ENCODE results near the gene RREB1.

The RREB1 gene

GRCh38 chr6:7260291-7261031 is 152.7 kb downstream of the RREB1 start:
- Histone ChIP-seq H3K9me3 (ENCODE audit: insufficient read depth, low read length, severe bottlenecking) (no peaks in the 10 kb centered on the region), H2AFZ (ENCODE audit: low read depth, low read length) (peak overlapping the region; percentile 47; the same call in 1 of the 2 replicates), H3K36me3 (ENCODE audit: insufficient read depth, low read length) (no peaks in the 10 kb centered on the region), H3K79me2 (ENCODE audit: insufficient read depth, low read length) (no peaks in the 10 kb centered on the region), H3K9ac (ENCODE audit: low read depth, low read length) (peak overlapping the region; percentile 21; the same call in 1 of the 2 replicates), H3K4me3 (ENCODE audit: low read depth in 1 of 2, low read length in 2 of 2) (peak overlapping the region in 1 of 2 experiments; percentile 46; a peak in 1 of 4 replicates), H3K4me1 (ENCODE audit: insufficient read depth, low read length) (peaks cover 10% of the 10 kb centered on the region; the same call in 1 of the 2 replicates), H4K20me1 (ENCODE audit: insufficient read depth, low read length) (no peaks in the 10 kb centered on the region), H3K27me3 (ENCODE audit: insufficient read depth, low read length, poor library complexity) (no peaks in the 10 kb centered on the region), H3K4me2 (ENCODE audit: insufficient read depth, low read length) (peak overlapping the region; percentile 51), H3K27ac (ENCODE audit: low read length) (no peak overlapping the region)
- ATAC-seq (ENCODE audit: insufficient read depth, low read depth) (no peak), DNase-seq (no peak)
- no peak for TF ChIP-seq EZH2 (IDR thresholded peaks at IDR 0.05; ENCODE audit: borderline replicate concordance, low read depth, low read length, severe bottlenecking)
- TF ChIP-seq CTCF (IDR thresholded peaks at IDR 0.05; ENCODE audit: borderline replicate concordance, extremely low read depth, low read length, poor library complexity, severe bottlenecking), result no peak

DNA sequence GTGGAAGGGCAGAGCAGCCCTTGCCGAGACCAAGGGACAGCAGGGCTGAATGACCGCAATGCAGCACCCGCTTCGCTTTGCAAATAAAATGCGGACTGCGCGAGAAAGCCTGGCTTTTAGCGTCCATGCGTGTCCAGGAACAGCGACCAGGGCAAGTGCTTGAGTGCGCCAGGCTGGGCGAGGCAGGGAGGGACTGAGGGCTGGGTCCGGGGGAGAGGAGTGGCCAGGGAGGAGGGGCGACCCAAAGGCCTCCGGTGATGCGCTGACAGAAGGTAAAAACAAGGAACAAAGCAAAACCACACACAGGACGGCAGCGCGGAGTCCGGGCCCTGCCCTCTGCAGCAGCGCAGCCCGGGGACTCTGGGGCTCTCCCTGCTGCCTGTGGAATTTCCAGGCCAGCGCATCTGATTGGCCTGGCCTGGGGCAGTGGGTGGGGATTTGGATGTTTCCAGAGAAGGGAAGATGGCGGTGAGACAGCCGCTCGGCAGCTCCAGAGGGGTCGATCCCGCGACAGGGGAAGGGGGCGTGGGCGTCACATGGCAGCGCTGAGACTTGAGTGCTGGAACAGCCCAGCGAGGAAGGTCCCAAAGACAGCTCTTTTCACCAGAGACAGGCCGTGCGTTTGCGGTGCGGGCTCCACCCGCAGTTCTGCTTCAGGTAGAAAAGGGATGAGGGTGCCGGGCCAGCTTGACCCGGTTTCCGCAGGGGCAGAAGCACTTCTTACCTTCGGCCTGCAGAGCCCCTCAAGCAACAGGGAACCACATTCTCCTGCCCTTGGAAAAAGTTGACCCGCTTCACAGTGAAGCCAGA is 153.5 kb downstream of the RREB1 start:
- H3K27ac ChIP-seq (ENCODE audit: low read length), result no peak overlapping the region
- H3K36me3 ChIP-seq (ENCODE audit: insufficient read depth, low read length), result no peaks in the 10 kb centered on the region
- peak overlapping the region; percentile 51 for H3K4me2 ChIP-seq (ENCODE audit: insufficient read depth, low read length)
- H3K79me2 ChIP-seq (ENCODE audit: insufficient read depth, low read length), result no peaks in the 10 kb centered on the region
- H3K9ac ChIP-seq (ENCODE audit: low read depth, low read length), result peak overlapping the region; percentile 21
- peak overlapping the region in 1 of 2 experiments; percentile 46; a peak in 2 of 4 replicates for H3K4me3 ChIP-seq (ENCODE audit: low read depth in 1 of 2, low read length in 2 of 2)
- H4K20me1 ChIP-seq (ENCODE audit: insufficient read depth, low read length), result no peaks in the 10 kb centered on the region
- H3K4me1 ChIP-seq (ENCODE audit: insufficient read depth, low read length), result peaks cover 10% of the 10 kb centered on the region; the same call in 1 of the 2 replicates
- H3K27me3 ChIP-seq (ENCODE audit: insufficient read depth, low read length, poor library complexity), result no peaks in the 10 kb centered on the region
- ATAC-seq (ENCODE audit: insufficient read depth, low read depth), result peak; percentile 79
- DNase-seq, result peak; percentile 26
- no peaks in the 10 kb centered on the region for H3K9me3 ChIP-seq (ENCODE audit: insufficient read depth, low read length, severe bottlenecking)
- H2AFZ ChIP-seq (ENCODE audit: low read depth, low read length), result peak overlapping the region; percentile 47
- no peak for TF ChIP-seq CTCF (IDR thresholded peaks at IDR 0.05; ENCODE audit: borderline replicate concordance, extremely low read depth, low read length, poor library complexity, severe bottlenecking)
- no peak for TF ChIP-seq EZH2 (IDR thresholded peaks at IDR 0.05; ENCODE audit: borderline replicate concordance, low read depth, low read length, severe bottlenecking)

DNA sequence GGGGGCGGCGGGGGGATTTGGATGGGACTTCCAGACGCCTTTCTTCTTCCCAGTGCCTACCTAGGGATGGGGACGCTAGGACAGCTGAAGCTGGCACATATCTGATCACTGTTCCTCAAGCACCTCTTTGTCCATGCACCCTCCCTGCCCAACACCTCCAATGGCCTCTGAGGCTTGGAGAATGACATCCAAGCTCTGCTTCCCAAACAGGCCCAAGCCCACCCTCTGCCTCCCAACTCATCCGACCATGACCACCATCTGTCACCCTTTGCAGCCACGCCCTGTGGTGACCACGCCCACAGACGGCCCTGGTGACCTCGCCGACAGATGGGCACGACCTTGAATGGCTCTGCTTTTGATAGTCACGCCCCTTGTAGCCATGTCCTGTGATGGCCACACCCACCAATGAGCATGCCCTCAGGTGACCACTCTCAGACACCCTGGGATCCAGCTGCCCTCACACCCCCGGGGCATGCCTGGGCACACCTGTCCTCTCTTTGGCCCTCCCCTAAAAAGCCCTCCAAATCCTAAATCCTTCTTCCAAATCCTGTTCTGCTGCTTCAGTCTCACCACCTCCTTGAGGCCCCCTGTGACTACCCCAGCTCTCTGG is 154.2 kb downstream of the RREB1 start:
- H3K9me3 ChIP-seq (ENCODE audit: insufficient read depth, low read length, severe bottlenecking), result no peaks in the 10 kb centered on the region
- no peak overlapping the region for H3K27ac ChIP-seq (ENCODE audit: low read length)
- no peak for TF ChIP-seq EZH2 (IDR thresholded peaks at IDR 0.05; ENCODE audit: borderline replicate concordance, low read depth, low read length, severe bottlenecking)
- TF ChIP-seq CTCF (IDR thresholded peaks at IDR 0.05; ENCODE audit: borderline replicate concordance, extremely low read depth, low read length, poor library complexity, severe bottlenecking), result no peak
- H3K9ac ChIP-seq (ENCODE audit: low read depth, low read length), result no peak overlapping the region
- no peaks in the 10 kb centered on the region for H3K36me3 ChIP-seq (ENCODE audit: insufficient read depth, low read length)
- ATAC-seq (ENCODE audit: insufficient read depth, low read depth) (no peak), DNase-seq (no peak)
- H3K27me3 ChIP-seq (ENCODE audit: insufficient read depth, low read length, poor library complexity), result no peaks in the 10 kb centered on the region
- H2AFZ ChIP-seq (ENCODE audit: low read depth, low read length), result 0 out of 2 replicates have a peak overlapping the region, but pooled peaks have one; percentile 47
- 0 out of 4 replicates have a peak overlapping the region, but pooled peaks of 1 of the 2 experiments have one; percentile 46 for H3K4me3 ChIP-seq (ENCODE audit: low read depth in 1 of 2, low read length in 2 of 2)
- H4K20me1 ChIP-seq (ENCODE audit: insufficient read depth, low read length), result no peaks in the 10 kb centered on the region
- peaks cover 10% of the 10 kb centered on the region; the same call in 1 of the 2 replicates for H3K4me1 ChIP-seq (ENCODE audit: insufficient read depth, low read length)
- no peaks in the 10 kb centered on the region for H3K79me2 ChIP-seq (ENCODE audit: insufficient read depth, low read length)
- H3K4me2 ChIP-seq (ENCODE audit: insufficient read depth, low read length), result peak overlapping the region; percentile 51; the same call in 1 of the 2 replicates
